H1 (cell line): Measurements from ENCODE around the gene PIGK. TPM values are rescaled to one million over a fixed set of nuclear protein-coding genes. Genes with fewer than 3 reads are reported as not detected.
A peak's percentile ranks its signal among the peaks of the same experiment; 100 is the strongest.

ENCODE experiments used
- CTCF ChIA-PET: fragments of 300-600 bp; sonication (Branson Sonifier 250); formaldehyde crosslinking; loops from one replicate; lab custom pipeline; 2021; ENCODE audit not compliant: partially characterized antibody; lab: Charles Lee
- POLR2A ChIA-PET: fragments of 300-600 bp; sonication (Branson Sonifier 250); formaldehyde crosslinking; loops from one replicate; lab custom pipeline; 2021; ENCODE audit warnings: inconsistent platforms; ENCODE audit not compliant: partially characterized antibody; lab: Charles Lee
- DNase-seq, 2 experiments: peaks; one replicate each; pipeline versions ENCODE4 v3.0.0 to v3.0.0-alpha.2; 2010 to 2022; ENCODE audit warnings: low spot score in 2 of 2, low read depth in 1 of 2, mixed read lengths in 1 of 2
- FAIRE-seq: peaks from 2 replicates; lab custom pipeline; 2011; peaks lifted over from hg19 to GRCh38; lab: Jason Lieb, UNC
- H2AFZ ChIP-seq: 2 replicates; pipeline ENCODE4 v1.8.1; 2012; ENCODE audit warnings: low read length, inconsistent platforms
- H2AK5ac ChIP-seq: 2 replicates; pipeline ENCODE4 v1.6.1; 2013; ENCODE audit warnings: low read depth, low read length
- H2BK120ac ChIP-seq: replicated peaks from 2 replicates; pipeline ENCODE3; 2013; ENCODE audit warnings: low read depth, low read length, inconsistent platforms
- H2BK12ac ChIP-seq: 2 replicates; pipeline ENCODE4 v1.6.1; 2013; ENCODE audit warnings: low read depth, low read length
- H2BK15ac ChIP-seq: 2 replicates; pipeline ENCODE4 v1.6.1; 2013; ENCODE audit warnings: low read length
- H2BK20ac ChIP-seq: 2 replicates; pipeline ENCODE4 v1.6.1; 2013; ENCODE audit warnings: low read length
- H2BK5ac ChIP-seq: 2 replicates; pipeline ENCODE4 v1.6.1; 2013; ENCODE audit warnings: low read depth, low read length
- H3K14ac ChIP-seq: 2 replicates; pipeline ENCODE4 v1.6.1; 2013; ENCODE audit warnings: inconsistent platforms; ENCODE audit not compliant: insufficient read length
- H3K18ac ChIP-seq: 2 replicates; pipeline ENCODE4 v1.6.1; 2013; ENCODE audit warnings: low read length; ENCODE audit errors: extremely low read depth
- H3K23ac ChIP-seq: 2 replicates; pipeline ENCODE4 v1.6.1; 2013; ENCODE audit warnings: inconsistent platforms; ENCODE audit not compliant: insufficient read length
- H3K23me2 ChIP-seq: 2 replicates; pipeline ENCODE4 v1.6.1; 2013; ENCODE audit warnings: low read depth, low read length
- H3K27ac ChIP-seq: 2 replicates; pipeline ENCODE4 v1.6.1; 2011; ENCODE audit warnings: low read depth, low read length, inconsistent platforms
- H3K27me3 ChIP-seq, 4 experiments: replicated peaks in 1 of 4; 1 replicate in 1 of 4; 2 replicates in 3 of 4; pipeline versions ENCODE4 v1.6.1 to v1.8.1; 2011 to 2013; ENCODE audit warnings: low read length in 3 of 4, mild to moderate bottlenecking in 3 of 4, inconsistent platforms in 2 of 4, mixed read lengths in 2 of 4, moderate library complexity in 1 of 4; ENCODE audit not compliant: control insufficient read depth in 3 of 4, insufficient read depth in 3 of 4; ENCODE audit errors: extremely low read depth in 1 of 4
- H3K36me3 ChIP-seq, 4 experiments: 2 replicates each; pipeline versions ENCODE4 v1.6.1 to v1.8.1; 2011 to 2013; ENCODE audit warnings: mild to moderate bottlenecking in 4 of 4, low read length in 3 of 4, moderate library complexity in 2 of 4, control low read depth in 1 of 4, inconsistent platforms in 1 of 4; ENCODE audit not compliant: insufficient read depth in 4 of 4, control insufficient read depth in 2 of 4
- H3K4ac ChIP-seq: replicated peaks from 2 replicates; pipeline ENCODE3; 2013; ENCODE audit warnings: low read length, low read depth, mixed read lengths, inconsistent platforms; ENCODE audit not compliant: insufficient read length
- H3K4me1 ChIP-seq, 4 experiments: replicated peaks in 1 of 4; 1 replicate in 1 of 4; 2 replicates in 3 of 4; pipeline versions ENCODE4 v1.6.1 to v1.8.1; 2011 to 2013; ENCODE audit warnings: low read length in 3 of 4, inconsistent platforms in 2 of 4, mixed read lengths in 1 of 4; ENCODE audit not compliant: insufficient read depth in 4 of 4, control insufficient read depth in 3 of 4
- H3K4me2 ChIP-seq, 2 experiments: 2 replicates each; pipeline versions ENCODE4 v1.6.1 to v1.8.1; 2011 to 2013; ENCODE audit warnings: low read depth in 2 of 2, low read length in 2 of 2, control low read depth in 1 of 2, inconsistent platforms in 1 of 2, mild to moderate bottlenecking in 1 of 2; ENCODE audit not compliant: insufficient read depth in 1 of 2
- H3K4me3 ChIP-seq, 4 experiments: fragments of 200-600, 300-600 bp in 1 of 4; sonication (generic), shearing (Covaris generic), sonication (Bioruptor Twin) in 1 of 4; 2 replicates each; pipeline versions ENCODE4 v1.5.1 to v1.8.1; 2011 to 2016; ENCODE audit warnings: low read length in 4 of 4, low read depth in 3 of 4, control low read depth in 2 of 4, inconsistent platforms in 2 of 4, mild to moderate bottlenecking in 2 of 4, mixed read lengths in 1 of 4, moderate library complexity in 1 of 4; ENCODE audit not compliant: insufficient read depth in 2 of 4; ENCODE audit errors: extremely low read depth in 1 of 4
- H3K56ac ChIP-seq: replicated peaks from 2 replicates; pipeline ENCODE3; 2013; ENCODE audit warnings: low read depth, mild to moderate bottlenecking, mixed read lengths, low read length, inconsistent platforms; ENCODE audit not compliant: insufficient read length
- H3K79me1 ChIP-seq: 2 replicates; pipeline ENCODE4 v1.6.1; 2013; ENCODE audit warnings: low read depth, low read length, control low read depth
- H3K79me2 ChIP-seq, 2 experiments: 2 replicates each; pipeline versions ENCODE4 v1.6.1 to v1.8.1; 2012 to 2013; ENCODE audit warnings: low read length in 2 of 2, mild to moderate bottlenecking in 2 of 2, inconsistent platforms in 1 of 2; ENCODE audit not compliant: insufficient read depth in 2 of 2, control insufficient read depth in 1 of 2
- H3K9ac ChIP-seq, 4 experiments: replicated peaks in 1 of 4; 1 replicate in 1 of 4; 2 replicates in 3 of 4; pipeline versions ENCODE4 v1.6.1 to v1.8.1; 2011 to 2013; ENCODE audit warnings: low read depth in 3 of 4, low read length in 3 of 4, control low read depth in 2 of 4, mild to moderate bottlenecking in 2 of 4, moderate library complexity in 2 of 4, inconsistent platforms in 1 of 4; ENCODE audit errors: extremely low read depth in 1 of 4
- H3K9me3 ChIP-seq, 2 experiments: 2 replicates each; pipeline versions ENCODE4 v1.6.1 to v1.8.1; 2012 to 2013; ENCODE audit warnings: mild to moderate bottlenecking in 2 of 2, moderate library complexity in 2 of 2, control low read depth in 1 of 2, inconsistent platforms in 1 of 2, low read depth in 1 of 2, low read length in 1 of 2, mixed read lengths in 1 of 2; ENCODE audit not compliant: insufficient read depth in 2 of 2
- H4K20me1 ChIP-seq, 2 experiments: replicated peaks in 1 of 2; 2 replicates each; pipeline versions ENCODE3 to v1.8.1; 2011 to 2013; ENCODE audit warnings: inconsistent platforms in 2 of 2, low read length in 2 of 2, mild to moderate bottlenecking in 1 of 2; ENCODE audit not compliant: insufficient read depth in 2 of 2, control insufficient read depth in 1 of 2
- H4K5ac ChIP-seq: 2 replicates; pipeline ENCODE4 v1.6.1; 2013; ENCODE audit warnings: low read length, low read depth, mixed read lengths, inconsistent platforms; ENCODE audit not compliant: insufficient read length
- H4K8ac ChIP-seq: 2 replicates; pipeline ENCODE4 v1.8.0; 2013; ENCODE audit warnings: mild to moderate bottlenecking, moderate library complexity, low read length, inconsistent platforms; ENCODE audit not compliant: insufficient read depth; ENCODE audit errors: extremely low read depth
- H4K91ac ChIP-seq: replicated peaks from 2 replicates; pipeline ENCODE3; 2013; ENCODE audit warnings: low read length, mixed read lengths, inconsistent platforms; ENCODE audit not compliant: insufficient read length
- ATF3 ChIP-seq: IDR thresholded peaks from 2 replicates; pipeline ENCODE4 v1.6.1; 2011; ENCODE audit warnings: low read depth, mild to moderate bottlenecking, low read length; ENCODE audit not compliant: insufficient read depth
- BACH1 ChIP-seq: IDR thresholded peaks from 2 replicates; pipeline ENCODE4 v1.6.1; 2012; ENCODE audit warnings: low read length, improper control_type of control experiment
- CTBP2 ChIP-seq: IDR thresholded peaks from 2 replicates; pipeline ENCODE4 v1.7.0; 2011; ENCODE audit warnings: borderline replicate concordance, mild to moderate bottlenecking, moderate library complexity, mixed read lengths, low read length; ENCODE audit not compliant: insufficient read depth, insufficient read length
- EGR1 ChIP-seq: IDR thresholded peaks from 2 replicates; pipeline ENCODE4 v1.6.1; 2011; ENCODE audit warnings: low read depth, low read length, borderline replicate concordance
- GTF2F1 ChIP-seq: IDR thresholded peaks from 2 replicates; pipeline ENCODE4 v1.6.1; 2012; ENCODE audit warnings: low read depth, low read length, improper control_type of control experiment, borderline replicate concordance
- HDAC6 ChIP-seq: IDR thresholded peaks from one replicate; pipeline ENCODE4 v1.7.1; 2012; ENCODE audit warnings: low read depth, mild to moderate bottlenecking, inconsistent platforms, low read length, moderate library complexity
- JUND ChIP-seq: IDR thresholded peaks from 2 replicates; pipeline ENCODE4 v1.6.1; 2011; ENCODE audit warnings: mild to moderate bottlenecking, improper control_type of control experiment, low read length
- KDM1A ChIP-seq: fragments of 200-600, 300-600 bp; sonication (generic); IDR thresholded peaks from 2 replicates; pipeline ENCODE4 v1.7.1; 2016; ENCODE audit warnings: mild to moderate bottlenecking, low read length, borderline replicate concordance
- PHF8 ChIP-seq: fragments of 200-600 bp; sonication (generic); conservative IDR thresholded peaks from 2 replicates; pipeline ENCODE4 v1.7.1; 2012; ENCODE audit warnings: low read depth, mild to moderate bottlenecking, inconsistent platforms, low read length, moderate library complexity
- RAD21 ChIP-seq, 2 experiments: IDR thresholded peaks in 1 of 2; conservative IDR thresholded peaks in 1 of 2; 2 replicates each; pipeline ENCODE4 v1.6.1; 2011; ENCODE audit warnings: low read depth in 2 of 2, low read length in 2 of 2, improper control_type of control experiment in 1 of 2, inconsistent platforms in 1 of 2, mild to moderate bottlenecking in 1 of 2, moderate library complexity in 1 of 2
- SIRT6 ChIP-seq: IDR thresholded peaks from one replicate; pipeline ENCODE4 v1.7.1; 2012; ENCODE audit warnings: low read length, inconsistent platforms
- SIX5 ChIP-seq: IDR thresholded peaks from 2 replicates; pipeline ENCODE4 v1.6.1; 2011; ENCODE audit warnings: mild to moderate bottlenecking, low read depth, low read length
- SP1 ChIP-seq: IDR thresholded peaks from 2 replicates; pipeline ENCODE4 v1.6.1; 2011; ENCODE audit warnings: low read depth, low read length
- TEAD4 ChIP-seq: IDR thresholded peaks from 2 replicates; pipeline ENCODE4 v1.6.1; 2012; ENCODE audit warnings: low read depth, low read length, inconsistent platforms, mixed read lengths
- YY1 ChIP-seq: IDR thresholded peaks from 2 replicates; pipeline ENCODE4 v1.6.1; 2011; ENCODE audit warnings: low read depth, mild to moderate bottlenecking, low read length
- WGBS, 2 experiments: shearing (Covaris generic) in 1 of 2; methylation state at CpG; one replicate each; pipeline versions ENCODE4 v1.1.6 to v1.1.7; 2013 to 2015; ENCODE audit warnings: low lambda C conversion rate in 2 of 2, mixed read lengths in 2 of 2, inconsistent platforms in 1 of 2, low coverage in 1 of 2, missing lambda C conversion rate in 1 of 2; ENCODE audit not compliant: insufficient replicate concordance in 2 of 2, insufficient coverage in 1 of 2, insufficient read length in 1 of 2; ENCODE audit errors: extremely low coverage in 1 of 2, missing lambda C conversion rate in 1 of 2; 5-methylcytosine and 5-hydroxymethylcytosine counted together
- polyA plus RNA-seq, 7 experiments: library from polyadenylated mRNA; depleted of rRNA in 3 of 7; stranded (reverse) in 5 of 7; unstranded in 2 of 7; fragments of >200 nt in 5 of 7; fragments of 200-250 nt in 2 of 7; gene quantifications; 1 replicate in 5 of 7; 2 replicates in 1 of 7; 4 replicates in 1 of 7; pipeline versions ENCODE4 v1.2.1 to v1.2.3, GENCODE V29; 2011 to 2013; ENCODE audit warnings: missing spikeins in 2 of 7, mixed read lengths in 2 of 7
- total RNA-seq: library from RNA; stranded (reverse); fragmentation: NEBNext Ultra II Directional; extraction: Animal tissue kit (Norgen Biotek cat#: 25700); gene quantifications from 2 replicates; pipeline ENCODE4 v1.2.1, GENCODE V29; 2021

Gene PIGK
- total and polyA plus RNA-seq, 2 of the 8 experiments (the other 6 are each of a cell fraction or from before 2014, with no cell fraction given): 5.6 to 23.2 TPM

- Histone ChIP-seq H4K20me1 (no peaks in the 10 kb centered on the region), H3K4me3 (no peak overlapping the region), H3K14ac (no peak overlapping the region), H3K79me1 (no peaks in the 10 kb centered on the region), H3K79me2 (no peaks in the 10 kb centered on the region), H3K4me2 (no peak overlapping the region), H3K27me3 (no peaks in the 10 kb centered on the region), H3K9me3 (no peaks in the 10 kb centered on the region), H3K56ac (no peak overlapping the region), H2AK5ac (no peak overlapping the region), H2AFZ (no peak overlapping the region), H4K91ac (no peak overlapping the region), H2BK5ac (no peak overlapping the region), H3K18ac (no peak overlapping the region), H3K27ac (no peak overlapping the region), H3K23ac (no peak overlapping the region), H3K4ac (no peak overlapping the region), H2BK12ac (no peak overlapping the region), H2BK120ac (no peak overlapping the region), H4K5ac (no peak overlapping the region), H3K4me1 (no peaks in the 10 kb centered on the region), H2BK15ac (no peak overlapping the region), H3K9ac (no peak overlapping the region), H4K8ac (no peak overlapping the region), H3K36me3 (no peaks in the 10 kb centered on the region), H2BK20ac (no peak overlapping the region), H3K23me2 (no peaks in the 10 kb centered on the region)
- FAIRE-seq (peak; percentile 87), DNase-seq (no peak)
- POLR2A ChIA-PET: no interaction called here
- WGBS, 2 experiments: 24% methylated on average over 2 of the region's 2 CpGs; no CpG with 5 or more reads in 1 of the 2 experiments
- CTCF ChIA-PET: interaction anchor here (0.6 to 3.3 kb wide), 13 partner anchors 8 to 972 kb away, joined by 3 to 17 read pairs (median 3); no protein-coding TSS in a partner anchor
- TF ChIP-seq CTBP2: no peak
- TF ChIP-seq KDM1A: no peak
- no peak for TF ChIP-seq SP1
- no peak for TF ChIP-seq HDAC6
- no peak for TF ChIP-seq GTF2F1
- peak; percentile 94 to 96 for TF ChIP-seq RAD21 (IDR thresholded peaks at IDR 0.05 in 1 of 2, conservative IDR thresholded peaks at IDR 0.05 in 1 of 2; ENCODE audit: low read depth in 2 of 2, low read length in 2 of 2)
- TF ChIP-seq ATF3: no peak
- no peak for TF ChIP-seq EGR1
- peak; percentile 45; the same call in 1 of the 2 replicates for TF ChIP-seq YY1
- TF ChIP-seq SIRT6: no peak
- TF ChIP-seq TEAD4: no peak
- no peak for TF ChIP-seq PHF8
- TF ChIP-seq SIX5: no peak
- no peak for TF ChIP-seq JUND
- no peak for TF ChIP-seq BACH1
Measured at GRCh38 chr1:77126307-77126706, 92.9 kb downstream of the PIGK start.
